BLaER1 treated with 17β-estradiol and CSF1 and Interleukin-3, amounts not matched to agents 10 nM and 100 nM (cell line): ENCODE results near the gene TIFAB.

Source experiments
- H3K27ac ChIP-seq, 11 experiments: shearing (Covaris generic); formaldehyde crosslinking; 2 replicates each; pipeline ENCODE4 v1.8.1; 2022
- H3K27me3 ChIP-seq, 11 experiments: shearing (Covaris generic); formaldehyde crosslinking; 2 replicates each; pipeline ENCODE4 v1.8.1; 2022
- H3K36me3 ChIP-seq, 11 experiments: shearing (Covaris generic); formaldehyde crosslinking; 2 replicates each; pipeline ENCODE4 v1.8.1; 2022
- H3K4me1 ChIP-seq, 10 experiments: shearing (Covaris generic); formaldehyde crosslinking; 2 replicates each; pipeline ENCODE4 v1.8.1; 2022
- H3K4me2 ChIP-seq, 11 experiments: shearing (Covaris generic); formaldehyde crosslinking; 2 replicates each; pipeline ENCODE4 v1.8.1; 2022
- H3K4me3 ChIP-seq, 10 experiments: shearing (Covaris generic); formaldehyde crosslinking; 2 replicates each; pipeline ENCODE4 v1.8.1; 2022
- H3K9ac ChIP-seq, 11 experiments: shearing (Covaris generic); formaldehyde crosslinking; 2 replicates each; pipeline ENCODE4 v1.8.1; 2022
- H3K9me3 ChIP-seq, 11 experiments: shearing (Covaris generic); formaldehyde crosslinking; replicated peaks in 1 of 11; 2 replicates each; pipeline ENCODE4 v1.8.1; 2022
- H4K20me1 ChIP-seq, 11 experiments: shearing (Covaris generic); formaldehyde crosslinking; 2 replicates each; pipeline ENCODE4 v1.8.1; 2022
- Cebpa-rat ChIP-seq, 11 experiments: shearing (Covaris generic); IDR thresholded peaks; 2 replicates each; pipeline ENCODE4 v1.8.1; 2022

Gene TIFAB

DNA sequence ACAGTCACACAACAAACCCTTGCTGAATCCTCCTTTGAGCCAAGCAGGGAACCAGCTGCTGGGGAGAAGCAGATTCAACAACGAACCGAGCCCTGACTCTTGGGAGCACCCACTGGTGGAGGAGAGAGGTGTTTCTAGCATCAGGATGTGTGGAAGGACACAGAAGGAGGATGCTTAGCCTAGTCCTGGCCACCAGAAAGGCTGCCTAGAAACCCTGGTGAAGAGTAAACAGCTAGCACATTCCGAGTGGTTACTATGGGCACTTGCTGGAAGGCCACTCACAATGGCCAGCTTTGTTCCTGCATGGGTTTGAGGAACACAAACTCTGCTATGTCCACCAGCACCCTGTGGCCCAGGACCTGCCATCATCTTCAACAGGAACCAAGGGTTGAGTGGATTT is 1.8 kb downstream of the TIFAB start:
- Histone ChIP-seq H3K4me1 (peaks cover 75 to 100% (median 80%) of the 10 kb centered on the region in 10 experiments), H3K27ac (peak overlapping the region in 1 of 11 experiments; percentile 69; a peak in 1 of 22 replicates)

DNA sequence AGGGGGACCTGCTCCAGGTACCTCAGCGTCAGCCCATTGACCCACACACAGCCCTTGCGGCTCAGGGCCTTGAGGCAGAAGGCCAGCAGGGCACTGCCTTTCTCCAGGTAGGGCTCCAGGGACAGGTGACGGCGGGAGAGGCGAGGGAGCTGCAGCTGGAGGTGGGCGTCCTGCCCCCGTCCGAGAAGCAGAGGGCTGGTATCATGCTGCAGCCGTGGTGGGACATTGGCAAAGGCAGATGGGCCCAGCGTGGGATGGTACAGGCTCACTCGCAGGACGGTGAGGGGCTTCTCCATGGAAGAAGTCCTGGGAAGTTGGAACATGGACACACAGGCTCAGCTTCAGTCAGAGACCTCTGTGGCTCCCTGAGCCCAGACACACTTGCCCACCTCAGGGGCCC is 2.5 kb downstream of the TIFAB start:
- Histone ChIP-seq H3K27me3 (no peaks in the 10 kb centered on the region), H3K36me3 (peaks cover 0 to 30% (median 0%) of the 10 kb centered on the region in 11 experiments; a peak in 4 of 22 replicates), H3K4me1 (peaks cover 82 to 100% (median 84%) of the 10 kb centered on the region in 10 experiments), H3K4me3 (peak overlapping the region in 3 of 10 experiments; percentile 21 to 60 (median 53); a peak in 5 of 20 replicates), H3K4me2 (peak overlapping the region; percentile 86 to 97 (median 91); a peak in 21 of 22 replicates), H3K27ac (0 out of 22 replicates have a peak overlapping the region, but pooled peaks of 2 of the 11 experiments have one; percentile 4 to 13), H4K20me1 (no peaks in the 10 kb centered on the region), H3K9me3 (no peaks in the 10 kb centered on the region; a peak in 1 of 22 replicates), H3K9ac (peak overlapping the region in 2 of 11 experiments; percentile 77 to 80; a peak in 2 of 22 replicates)
- TF ChIP-seq Cebpa-rat (IDR thresholded peaks at IDR 0.05) = no peak

More for the DNA sequence above, 1.8 kb downstream of the TIFAB start:
- Histone ChIP-seq H3K27me3 (no peaks in the 10 kb centered on the region), H3K36me3 (peaks cover 0 to 30% (median 0%) of the 10 kb centered on the region in 11 experiments; a peak in 4 of 22 replicates), H3K4me2 (peak overlapping the region; percentile 86 to 97 (median 91); a peak in 21 of 22 replicates), H3K4me3 (peak overlapping the region in 4 of 10 experiments; percentile 52 to 60 (median 52); a peak in 7 of 20 replicates), H3K9me3 (no peaks in the 10 kb centered on the region; a peak in 1 of 22 replicates), H3K9ac (peak overlapping the region in 2 of 11 experiments; percentile 77 to 80; a peak in 3 of 22 replicates), H4K20me1 (no peaks in the 10 kb centered on the region)
- TF ChIP-seq Cebpa-rat (IDR thresholded peaks at IDR 0.05) = no peak

GRCh38 chr5:135448791-135449507 is 3.2 kb downstream of the TIFAB start:
- peak overlapping the region in 2 of 11 experiments; percentile 77 to 80; a peak in 2 of 22 replicates for H3K9ac ChIP-seq
- no peaks in the 10 kb centered on the region for H4K20me1 ChIP-seq
- H3K27ac ChIP-seq = peak overlapping the region in 2 of 11 experiments; percentile 61 to 91; a peak in 2 of 22 replicates
- no peak for TF ChIP-seq Cebpa-rat (IDR thresholded peaks at IDR 0.05)
- H3K36me3 ChIP-seq = peaks cover 0 to 30% (median 0%) of the 10 kb centered on the region in 11 experiments; a peak in 4 of 22 replicates
- H3K27me3 ChIP-seq = no peaks in the 10 kb centered on the region
- H3K4me2 ChIP-seq = peak overlapping the region; percentile 86 to 97 (median 91)
- H3K4me3 ChIP-seq = peak overlapping the region in 3 of 10 experiments; percentile 21 to 60 (median 53); a peak in 5 of 20 replicates
- no peaks in the 10 kb centered on the region; a peak in 1 of 22 replicates for H3K9me3 ChIP-seq
- H3K4me1 ChIP-seq = peaks cover 89 to 100% (median 91%) of the 10 kb centered on the region in 10 experiments

- Histone ChIP-seq H3K27ac (peak overlapping the region in 8 of 11 experiments; percentile 8 to 99 (median 46); a peak in 9 of 22 replicates), H3K4me3 (peak overlapping the region in 2 of 10 experiments; percentile 53 to 60; a peak in 2 of 20 replicates), H4K20me1 (no peaks in the 10 kb centered on the region), H3K9me3 (no peaks in the 10 kb centered on the region; a peak in 1 of 22 replicates), H3K9ac (peak overlapping the region in 1 of 11 experiments; percentile 11; a peak in 1 of 22 replicates), H3K4me1 (peaks cover 96 to 100% (median 99%) of the 10 kb centered on the region in 10 experiments), H3K36me3 (peaks cover 0 to 30% (median 0%) of the 10 kb centered on the region in 11 experiments; a peak in 4 of 22 replicates), H3K4me2 (peak overlapping the region; percentile 86 to 97 (median 91)), H3K27me3 (no peaks in the 10 kb centered on the region)
- TF ChIP-seq Cebpa-rat (IDR thresholded peaks at IDR 0.05) = no peak
Observed at GRCh38 chr5:135448071-135448739, 3.9 kb downstream of the TIFAB start.

DNA sequence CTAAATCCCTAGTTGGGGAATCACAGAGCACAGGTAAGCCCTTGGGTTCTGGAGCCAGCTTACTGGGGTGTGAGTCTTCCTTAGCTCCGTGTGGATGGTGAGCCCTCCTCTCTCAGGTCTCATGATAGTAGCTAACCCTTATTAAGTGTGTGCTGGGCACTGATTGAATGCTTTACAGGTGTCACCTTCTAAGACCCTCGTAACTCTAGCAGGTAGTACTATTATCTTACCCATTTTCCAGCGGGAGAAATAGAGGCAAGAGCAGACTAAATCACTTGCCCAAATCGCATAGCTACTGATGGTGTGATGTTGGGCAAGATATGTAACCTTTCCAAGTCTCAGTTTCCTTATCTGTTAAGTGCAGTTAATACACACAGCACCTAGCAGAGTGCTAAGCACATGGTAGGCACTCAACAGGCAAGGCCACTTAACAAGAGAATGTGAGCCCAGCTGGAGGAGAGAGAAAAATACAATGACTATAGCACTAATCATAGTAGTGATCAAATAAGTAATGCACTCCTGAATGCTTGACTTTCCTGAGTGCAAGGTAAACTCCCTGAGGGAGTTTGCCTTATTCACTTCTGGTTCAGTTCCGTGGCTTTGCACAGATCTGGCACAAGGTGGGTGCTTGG is 4.7 kb downstream of the TIFAB start, which contains the start of gene DCANP1:
Gene DCANP1, minus strand, starts transcription at position 51 of the 632 bp plus-strand sequence. CDS start 240 bp downstream, outside the sequence.
- H3K9ac ChIP-seq = peak within 1 kb of the TSS; percentile 4 to 69 (median 55); a peak in 21 of 22 replicates
- TF ChIP-seq Cebpa-rat (IDR thresholded peaks at IDR 0.05) = no peak
- peak within 1 kb of the TSS; percentile 86 to 97 (median 91) for H3K4me2 ChIP-seq
- H3K36me3 ChIP-seq = peaks cover 0 to 30% (median 0%) of the 10 kb centered on the region in 11 experiments; a peak in 4 of 22 replicates
- no peaks in the 10 kb centered on the region for H4K20me1 ChIP-seq
- H3K27me3 ChIP-seq = no peaks in the 10 kb centered on the region
- no peaks in the 10 kb centered on the region; a peak in 1 of 22 replicates for H3K9me3 ChIP-seq
- H3K27ac ChIP-seq = peak within 1 kb of the TSS; percentile 10 to 99 (median 91); a peak in 20 of 22 replicates
- peak within 1 kb of the TSS in 7 of 10 experiments; percentile 1 to 60 (median 25); a peak in 7 of 20 replicates for H3K4me3 ChIP-seq
- H3K4me1 ChIP-seq = peaks cover 99 to 100% (median 100%) of the 10 kb centered on the region in 10 experiments

- no peaks in the 10 kb centered on the region for H3K27me3 ChIP-seq
- peak overlapping the region in 10 of 11 experiments; percentile 13 to 69 (median 56); a peak in 21 of 22 replicates for H3K9ac ChIP-seq
- peaks cover 0 to 30% (median 0%) of the 10 kb centered on the region in 11 experiments; a peak in 4 of 22 replicates for H3K36me3 ChIP-seq
- H3K4me2 ChIP-seq = peak overlapping the region; percentile 86 to 97 (median 91)
- no peaks in the 10 kb centered on the region; a peak in 1 of 22 replicates for H3K9me3 ChIP-seq
- H3K4me3 ChIP-seq = peak overlapping the region in 7 of 10 experiments; percentile 0 to 31 (median 18); a peak in 7 of 20 replicates
- no peaks in the 10 kb centered on the region for H4K20me1 ChIP-seq
- H3K4me1 ChIP-seq = peaks cover 99 to 100% (median 100%) of the 10 kb centered on the region in 10 experiments
- TF ChIP-seq Cebpa-rat (IDR thresholded peaks at IDR 0.05) = no peak
- H3K27ac ChIP-seq = peak overlapping the region; percentile 10 to 99 (median 91); a peak in 19 of 22 replicates
Observed at GRCh38 chr5:135446615-135447014, 5.5 kb downstream of the TIFAB start.

GRCh38 chr5:135446206-135446605 is 5.9 kb downstream of the TIFAB start:
- peaks cover 100% of the 10 kb centered on the region in 10 experiments for H3K4me1 ChIP-seq
- H3K27ac ChIP-seq = peak overlapping the region in 10 of 11 experiments; percentile 29 to 99 (median 92); a peak in 19 of 22 replicates
- peak overlapping the region; percentile 86 to 97 (median 91) for H3K4me2 ChIP-seq
- peak overlapping the region in 2 of 10 experiments; percentile 0 to 1; a peak in 1 of 20 replicates for H3K4me3 ChIP-seq
- H3K27me3 ChIP-seq = no peaks in the 10 kb centered on the region
- H3K9me3 ChIP-seq = no peaks in the 10 kb centered on the region; a peak in 1 of 22 replicates
- H4K20me1 ChIP-seq = no peaks in the 10 kb centered on the region
- no peak for TF ChIP-seq Cebpa-rat (IDR thresholded peaks at IDR 0.05)
- peaks cover 0 to 30% (median 0%) of the 10 kb centered on the region in 11 experiments; a peak in 4 of 22 replicates for H3K36me3 ChIP-seq
- peak overlapping the region; percentile 4 to 69 (median 55); a peak in 21 of 22 replicates for H3K9ac ChIP-seq
